Astrocyte (in vitro differentiated cells and primary cell): ENCODE measurements around the gene ARHGAP23. TPM values are rescaled to one million over a fixed set of nuclear protein-coding genes. Genes with fewer than 3 reads are reported as not detected.

Experiments used
- DNase-seq: peaks from one replicate; pipeline ENCODE4 v3.0.0-alpha.2; 2010; ENCODE audit warnings: low read depth
- FAIRE-seq: peaks from 2 replicates; lab custom pipeline; 2011; peaks lifted over from hg19 to GRCh38; lab: Jason Lieb, UNC
- H2AFZ ChIP-seq: 2 replicates; pipeline ENCODE4 v1.6.0; 2012; ENCODE audit warnings: low read depth, low read length, inconsistent platforms
- H3K27ac ChIP-seq: 2 replicates; pipeline ENCODE4 v1.5.1; 2011; ENCODE audit warnings: low read depth, low read length, inconsistent platforms
- H3K27me3 ChIP-seq: 2 replicates; pipeline ENCODE4 v1.6.0; 2011; ENCODE audit warnings: low read length, inconsistent platforms; ENCODE audit not compliant: insufficient read depth
- H3K36me3 ChIP-seq: 2 replicates; pipeline ENCODE4 v1.5.1; 2011; ENCODE audit warnings: low read length, inconsistent platforms; ENCODE audit not compliant: insufficient read depth
- H3K4me1 ChIP-seq: 2 replicates; pipeline ENCODE4 v1.5.1; 2011; ENCODE audit warnings: low read length, inconsistent platforms; ENCODE audit not compliant: insufficient read depth
- H3K4me2 ChIP-seq: 2 replicates; pipeline ENCODE4 v1.6.0; 2012; ENCODE audit warnings: low read length, inconsistent platforms
- H3K4me3 ChIP-seq: 2 replicates; pipeline ENCODE4 v1.5.1; 2011; ENCODE audit warnings: low read depth, mild to moderate bottlenecking, low read length, inconsistent platforms; ENCODE audit not compliant: insufficient read depth
- H3K79me2 ChIP-seq: 2 replicates; pipeline ENCODE4 v1.6.0; 2012; ENCODE audit warnings: mild to moderate bottlenecking, low read length, inconsistent platforms; ENCODE audit not compliant: insufficient read depth
- H3K9ac ChIP-seq: 2 replicates; pipeline ENCODE4 v1.6.0; 2012; ENCODE audit warnings: mild to moderate bottlenecking, low read length, inconsistent platforms
- H3K9me3 ChIP-seq: 2 replicates; pipeline ENCODE4 v1.5.1; 2012; ENCODE audit warnings: low read depth, mild to moderate bottlenecking, low read length, inconsistent platforms; ENCODE audit not compliant: insufficient read depth
- H4K20me1 ChIP-seq: 2 replicates; pipeline ENCODE4 v1.6.0; 2012; ENCODE audit warnings: low read length, inconsistent platforms; ENCODE audit not compliant: insufficient read depth
- H3K27ac Mint-ChIP-seq: one replicate; pipeline ENCODE4 v1.8.0; 2021; ENCODE audit warnings: mild to moderate bottlenecking, mixed read lengths; ENCODE audit not compliant: unreplicated experiment
- H3K27me3 Mint-ChIP-seq: one replicate; pipeline ENCODE4 v1.8.0; 2021; ENCODE audit warnings: low read depth, mixed read lengths; ENCODE audit not compliant: unreplicated experiment
- H3K36me3 Mint-ChIP-seq: one replicate; pipeline ENCODE4 v1.8.0; 2021; ENCODE audit warnings: low read depth, mixed read lengths; ENCODE audit not compliant: unreplicated experiment
- H3K4me1 Mint-ChIP-seq: one replicate; pipeline ENCODE4 v1.8.0; 2021; ENCODE audit warnings: low read depth, mixed read lengths; ENCODE audit not compliant: unreplicated experiment
- H3K4me3 Mint-ChIP-seq: one replicate; pipeline ENCODE4 v1.8.0; 2021; ENCODE audit warnings: mild to moderate bottlenecking, moderate library complexity, mixed read lengths; ENCODE audit not compliant: unreplicated experiment
- H3K9me3 Mint-ChIP-seq: one replicate; pipeline ENCODE4 v1.8.0; 2021; ENCODE audit warnings: mild to moderate bottlenecking, mixed read lengths; ENCODE audit not compliant: unreplicated experiment
- EZH2 ChIP-seq: IDR thresholded peaks from 2 replicates; pipeline ENCODE4 v1.6.1; 2012; ENCODE audit warnings: mild to moderate bottlenecking, low read length, inconsistent platforms; ENCODE audit not compliant: insufficient read depth
- total RNA-seq: library from RNA; stranded (reverse); gene quantifications from 2 replicates; pipeline ENCODE4 v1.2.1, GENCODE V29; 2021
- TF ChIP-seq, protein P1 (sequence below): IDR thresholded peaks from 2 replicates; pipeline ENCODE4 v1.5.1; 2011; ENCODE audit warnings: low read depth, mild to moderate bottlenecking, inconsistent platforms, low read length, moderate library complexity; ENCODE audit not compliant: insufficient read depth

The ARHGAP23 gene
- total RNA-seq, 1 donor from 2014 or later, result 118 TPM

DNA sequence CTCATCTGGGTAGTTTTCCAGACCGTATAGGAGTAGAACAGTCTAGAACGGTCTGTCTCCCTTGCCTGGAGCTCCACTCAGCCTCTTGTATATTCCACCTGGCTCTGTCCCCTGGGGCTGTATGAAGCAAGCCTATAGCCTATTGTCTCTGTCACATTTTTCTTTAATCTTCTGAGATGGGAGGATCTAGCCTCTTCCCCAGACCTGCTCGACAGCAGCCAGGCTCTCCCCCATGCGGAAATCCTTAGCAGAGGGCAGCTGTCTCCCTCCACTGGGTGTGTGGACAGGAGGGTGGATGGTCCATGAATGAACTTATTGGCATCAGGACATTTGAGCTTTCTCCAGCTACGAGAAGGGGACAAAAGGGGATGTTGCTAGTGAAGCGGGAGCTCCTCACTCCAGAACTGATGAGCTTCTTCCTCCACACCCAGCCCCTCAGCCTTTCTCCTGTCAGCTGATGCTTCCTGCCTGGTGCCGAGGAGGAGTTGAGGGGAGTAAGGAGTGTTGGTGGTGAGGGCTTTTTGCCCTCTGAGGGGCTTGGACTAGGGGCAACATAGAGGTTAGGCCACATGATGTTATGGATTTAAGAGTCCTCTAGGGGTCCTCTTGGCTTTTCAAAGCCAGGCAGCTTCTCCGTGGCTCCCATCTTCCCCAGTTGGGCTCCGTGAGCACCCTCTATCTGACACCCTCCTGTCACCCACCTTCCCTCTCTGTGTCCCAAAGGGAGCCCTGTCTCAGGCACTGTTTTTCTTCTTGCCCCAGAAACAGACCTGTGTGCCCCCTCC, 28.0 kb downstream of the ARHGAP23 start:
- H2AFZ ChIP-seq, result no peak overlapping the region
- H3K4me2 ChIP-seq, result peak overlapping the region; percentile 94
- no peak for FAIRE-seq
- Mint-ChIP-seq H3K4me1 (peaks cover 51% of the 10 kb centered on the region), H3K4me3 (peak overlapping the region; percentile 34), H3K36me3 (peaks cover 8% of the 10 kb centered on the region), H3K27me3 (no peaks in the 10 kb centered on the region), H3K27ac (no peak overlapping the region), H3K9me3 (peaks cover 1% of the 10 kb centered on the region)
- TF ChIP-seq, protein P1, sequence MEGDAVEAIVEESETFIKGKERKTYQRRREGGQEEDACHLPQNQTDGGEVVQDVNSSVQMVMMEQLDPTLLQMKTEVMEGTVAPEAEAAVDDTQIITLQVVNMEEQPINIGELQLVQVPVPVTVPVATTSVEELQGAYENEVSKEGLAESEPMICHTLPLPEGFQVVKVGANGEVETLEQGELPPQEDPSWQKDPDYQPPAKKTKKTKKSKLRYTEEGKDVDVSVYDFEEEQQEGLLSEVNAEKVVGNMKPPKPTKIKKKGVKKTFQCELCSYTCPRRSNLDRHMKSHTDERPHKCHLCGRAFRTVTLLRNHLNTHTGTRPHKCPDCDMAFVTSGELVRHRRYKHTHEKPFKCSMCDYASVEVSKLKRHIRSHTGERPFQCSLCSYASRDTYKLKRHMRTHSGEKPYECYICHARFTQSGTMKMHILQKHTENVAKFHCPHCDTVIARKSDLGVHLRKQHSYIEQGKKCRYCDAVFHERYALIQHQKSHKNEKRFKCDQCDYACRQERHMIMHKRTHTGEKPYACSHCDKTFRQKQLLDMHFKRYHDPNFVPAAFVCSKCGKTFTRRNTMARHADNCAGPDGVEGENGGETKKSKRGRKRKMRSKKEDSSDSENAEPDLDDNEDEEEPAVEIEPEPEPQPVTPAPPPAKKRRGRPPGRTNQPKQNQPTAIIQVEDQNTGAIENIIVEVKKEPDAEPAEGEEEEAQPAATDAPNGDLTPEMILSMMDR, result no peak
- no peak for TF ChIP-seq EZH2
- H3K79me2 ChIP-seq, result peaks cover 85% of the 10 kb centered on the region
- no peaks in the 10 kb centered on the region for H3K27me3 ChIP-seq
- H4K20me1 ChIP-seq, result peaks cover 70% of the 10 kb centered on the region
- H3K4me1 ChIP-seq, result peaks cover 50% of the 10 kb centered on the region
- H3K27ac ChIP-seq, result no peak overlapping the region
- H3K9me3 ChIP-seq, result no peaks in the 10 kb centered on the region
- peak overlapping the region; percentile 77 for H3K9ac ChIP-seq
- no peak for DNase-seq
- no peak overlapping the region for H3K4me3 ChIP-seq
- peaks cover 7% of the 10 kb centered on the region for H3K36me3 ChIP-seq

DNA sequence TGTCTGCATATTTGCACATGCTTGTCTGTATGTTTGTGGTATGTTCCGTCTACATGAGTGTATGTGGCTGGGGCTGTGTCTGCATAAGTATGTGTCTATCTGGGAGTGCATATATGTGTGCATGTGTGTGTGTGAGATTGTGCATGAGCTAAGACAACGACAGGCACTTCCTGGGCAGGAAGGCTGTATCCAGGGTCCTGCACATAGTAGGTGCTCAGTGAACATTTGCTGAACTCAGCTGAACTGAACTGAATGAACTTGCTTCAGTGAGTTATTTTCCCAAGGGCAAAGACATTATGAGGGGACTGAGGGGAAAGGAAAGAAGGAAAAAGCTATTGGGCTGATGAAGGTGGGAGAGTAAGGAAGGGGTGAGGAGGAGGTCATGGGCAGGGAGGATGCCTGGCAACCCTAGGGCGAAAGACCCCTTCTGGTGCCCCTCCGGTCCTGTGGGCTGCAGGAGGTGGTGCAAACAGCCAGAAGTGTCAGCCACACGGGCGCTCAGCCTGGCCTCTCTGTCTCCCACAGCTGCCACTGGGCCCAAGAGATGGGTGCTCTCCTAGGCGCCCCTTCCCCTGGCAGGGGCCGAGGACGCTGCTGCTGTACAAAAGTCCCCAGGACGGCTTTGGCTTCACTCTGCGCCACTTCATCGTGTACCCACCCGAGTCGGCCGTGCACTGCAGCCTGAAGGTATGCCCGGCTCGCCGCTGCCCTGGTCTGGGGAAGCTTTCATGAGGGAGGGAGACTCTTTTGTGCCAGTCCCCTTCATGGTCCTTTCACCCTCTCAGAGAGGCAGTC, 29.5 kb downstream of the ARHGAP23 start:
- Mint-ChIP-seq H3K4me1 (peaks cover 36% of the 10 kb centered on the region), H3K36me3 (peaks cover 14% of the 10 kb centered on the region), H3K27me3 (no peaks in the 10 kb centered on the region), H3K4me3 (no peak overlapping the region), H3K27ac (no peak overlapping the region), H3K9me3 (peaks cover 1% of the 10 kb centered on the region)
- Histone ChIP-seq H3K36me3 (peaks cover 8% of the 10 kb centered on the region), H3K27me3 (no peaks in the 10 kb centered on the region), H3K9me3 (no peaks in the 10 kb centered on the region), H3K4me2 (no peak overlapping the region), H3K79me2 (peaks cover 83% of the 10 kb centered on the region), H3K27ac (no peak overlapping the region), H3K9ac (no peak overlapping the region), H4K20me1 (peaks cover 81% of the 10 kb centered on the region), H3K4me3 (no peak overlapping the region), H2AFZ (no peak overlapping the region), H3K4me1 (peaks cover 35% of the 10 kb centered on the region)
- FAIRE-seq (no peak), DNase-seq (no peak)
- TF ChIP-seq, protein P1, result no peak
- TF ChIP-seq EZH2, result no peak
